RPMI8226 (cell line): ENCODE results near the gene TBATA.
A peak's percentile ranks its signal among the peaks of the same experiment; 100 is the strongest.

Experiments used
- DNase-seq: peaks from one replicate; pipeline ENCODE4 v3.0.0-alpha.2; 2015

TBATA gene

GRCh38 chr10:70761031-70761601 is 24.1 kb downstream of the TBATA start:
- DNase-seq, result no peak

GRCh38 chr10:70760271-70760787 is 24.8 kb downstream of the TBATA start:
- DNase-seq, result no peak

GRCh38 chr10:70759781-70760180 is 25.4 kb downstream of the TBATA start:
- DNase-seq, result peak; percentile 90

GRCh38 chr10:70758757-70759514 is 26.2 kb downstream of the TBATA start:
- peak; percentile 66 for DNase-seq

- no peak for DNase-seq
These were observed 27.3 kb downstream of the TBATA start for GRCh38 chr10:70757856-70758255.

GRCh38 chr10:70756700-70757360 is 28.3 kb downstream of the TBATA start:
- no peak for DNase-seq

GRCh38 chr10:70753841-70754621 is 31.1 kb downstream of the TBATA start:
- no peak for DNase-seq

- peak; percentile 25 for DNase-seq
These were observed 32.0 kb downstream of the TBATA start for GRCh38 chr10:70753026-70753663.

- no peak for DNase-seq
These were observed 32.6 kb downstream of the TBATA start for GRCh38 chr10:70752571-70752970.

GRCh38 chr10:70751991-70752390 is 33.2 kb downstream of the TBATA start:
- no peak for DNase-seq

GRCh38 chr10:70751356-70751755 is 33.8 kb downstream of the TBATA start:
- DNase-seq, result no peak

- no peak for DNase-seq
These were observed 34.9 kb downstream of the TBATA start for GRCh38 chr10:70750156-70750703.

GRCh38 chr10:70749756-70750155 is 35.4 kb downstream of the TBATA start:
- no peak for DNase-seq

GRCh38 chr10:70748801-70749573 is 36.2 kb downstream of the TBATA start:
- DNase-seq, result no peak

- DNase-seq, result no peak
These were observed 36.9 kb downstream of the TBATA start for GRCh38 chr10:70748305-70748704.

GRCh38 chr10:70747192-70747965 is 37.8 kb downstream of the TBATA start:
- DNase-seq, result no peak

GRCh38 chr10:70745555-70745954 is 39.6 kb downstream of the TBATA start:
- DNase-seq, result no peak

- no peak for DNase-seq
These were observed 40.5 kb downstream of the TBATA start for GRCh38 chr10:70744617-70745143.

GRCh38 chr10:70743879-70744278 is 41.3 kb downstream of the TBATA start:
- DNase-seq, result no peak

- no peak for DNase-seq
These were observed 41.8 kb downstream of the TBATA start for GRCh38 chr10:70743430-70743788.
